Left hindlimb (tissue), 1 donor: Measurements from ENCODE around the gene PTPRK.

Experiments
- DNase-seq: peaks from one replicate; pipeline ENCODE4 v3.0.0-alpha.2; 2018

PTPRK gene

DNA sequence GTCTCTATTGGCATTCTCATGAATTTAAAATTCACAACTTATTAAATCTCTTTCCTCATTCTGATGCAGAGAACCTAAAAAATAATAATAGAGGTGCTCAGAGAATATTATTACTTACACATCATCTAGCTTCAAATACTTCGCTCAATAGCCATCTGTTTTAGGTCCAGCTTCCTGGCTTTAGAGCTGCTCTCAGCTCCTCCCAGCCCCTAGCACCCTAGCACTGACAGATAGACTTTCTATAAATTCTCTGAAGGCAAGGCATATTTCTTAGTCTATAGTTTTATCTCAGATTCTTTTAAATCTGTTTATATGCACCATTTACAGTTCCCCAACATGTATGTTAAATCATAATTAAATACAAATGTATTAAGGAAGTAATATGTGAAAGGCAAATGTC is 281.3 kb downstream of the PTPRK start:
- no peak for DNase-seq

DNA sequence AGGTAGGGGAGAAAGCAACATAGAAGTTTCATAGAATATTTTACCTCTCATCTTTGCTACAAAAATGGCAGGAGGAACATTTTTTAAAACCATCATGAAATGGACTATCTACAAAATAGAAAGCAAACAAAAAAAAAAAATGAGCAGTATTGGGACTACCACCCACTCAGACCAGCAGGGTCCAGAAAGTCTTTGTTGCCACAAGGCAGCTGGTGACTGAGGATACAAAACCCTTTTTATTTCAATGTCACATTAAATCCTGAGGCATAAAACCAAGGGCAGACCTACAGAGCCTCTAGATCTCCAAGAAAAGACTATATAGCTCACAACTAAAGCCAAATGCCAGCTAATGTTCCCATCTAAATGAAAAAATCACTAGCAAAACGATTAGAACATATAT is 282.2 kb downstream of the PTPRK start:
- no peak for DNase-seq

DNA sequence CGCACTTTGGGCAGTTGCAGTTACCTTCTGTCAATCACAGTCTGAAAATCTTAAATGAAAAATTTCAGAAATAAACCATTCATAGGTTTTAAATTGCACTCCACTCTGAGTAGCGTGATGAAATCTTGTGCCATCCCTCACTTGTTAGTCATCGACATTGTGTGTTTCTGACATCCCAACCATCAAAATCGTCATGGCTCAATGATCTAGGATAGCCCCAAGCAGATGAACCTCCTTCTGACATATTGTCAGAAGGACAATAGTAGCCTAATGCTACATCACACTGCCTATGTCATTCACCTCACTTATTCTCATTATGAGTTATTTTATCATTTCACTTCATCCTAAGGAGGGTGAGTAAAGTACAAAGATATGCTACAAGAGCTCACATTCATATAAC is 284.8 kb downstream of the PTPRK start:
- DNase-seq: no peak

DNA sequence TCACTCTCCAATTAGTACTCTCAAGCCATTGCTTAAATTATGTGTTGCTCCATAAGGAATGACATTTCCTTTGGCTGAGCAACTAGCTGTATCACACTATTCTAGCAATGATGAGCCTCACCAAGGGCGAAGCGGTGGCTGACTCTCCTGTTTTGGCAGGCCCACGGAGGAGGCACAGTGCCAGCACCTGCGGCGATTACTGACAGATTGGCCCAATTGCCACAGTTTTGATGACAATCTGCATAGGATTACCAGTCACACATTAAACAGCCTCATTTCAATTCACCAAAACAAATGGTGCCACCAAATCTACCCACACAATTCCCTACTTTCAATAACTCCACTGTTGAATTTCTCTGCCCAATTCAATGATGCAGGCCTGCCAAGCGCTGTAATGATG is 286.9 kb downstream of the PTPRK start:
- DNase-seq: no peak

DNA sequence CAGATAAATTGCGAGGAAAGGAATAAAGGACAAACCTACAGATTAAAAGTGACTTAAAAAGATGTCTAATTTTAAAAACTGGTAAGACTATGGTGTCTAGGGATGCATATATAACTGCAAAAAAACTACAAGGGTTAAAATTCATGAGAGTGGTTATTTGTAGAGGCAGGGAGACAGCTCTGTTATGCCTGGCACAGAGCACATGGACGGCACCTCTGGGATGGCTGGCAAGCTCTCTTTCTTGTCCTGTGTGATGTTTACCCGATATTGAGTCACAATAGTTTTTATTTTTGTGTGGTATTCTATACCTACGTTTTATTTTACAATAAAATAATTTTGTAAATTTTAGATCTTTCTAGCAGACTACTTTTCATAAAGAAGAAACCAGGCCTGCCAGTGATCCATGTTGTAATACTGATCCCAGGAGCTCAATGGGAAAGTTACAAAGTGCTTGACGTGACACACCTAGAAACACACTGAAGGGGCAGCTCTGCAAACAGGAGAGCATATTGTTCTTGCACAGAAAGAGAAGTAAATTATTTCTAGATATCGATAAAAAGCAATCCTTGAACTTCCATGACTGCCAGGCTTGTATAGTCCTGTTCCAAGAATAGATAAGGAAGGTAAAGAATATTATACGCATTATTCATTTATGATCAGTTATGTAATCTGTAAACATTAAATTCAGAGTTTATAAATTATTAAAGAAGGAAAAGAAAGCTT is 290.0 kb downstream of the PTPRK start:
- no peak for DNase-seq

DNA sequence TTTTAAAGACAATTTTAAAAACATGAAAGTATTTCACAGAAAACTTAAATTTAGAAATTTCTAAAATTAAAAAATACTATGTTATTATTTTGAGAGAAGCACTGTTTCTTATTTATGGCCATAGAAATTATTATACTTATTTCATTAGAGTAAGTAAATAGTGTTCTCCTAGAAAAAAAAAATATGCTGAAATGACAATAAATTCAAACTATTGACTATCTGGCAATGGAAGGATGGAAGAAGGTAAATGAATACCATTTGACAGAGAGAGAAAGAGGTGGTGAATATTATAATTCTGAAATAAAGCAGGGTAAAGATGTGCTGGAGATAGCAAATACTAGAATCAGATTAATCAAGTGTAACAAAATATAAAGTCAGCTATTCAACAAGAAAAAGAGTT is 294.8 kb downstream of the PTPRK start:
- no peak for DNase-seq

DNA sequence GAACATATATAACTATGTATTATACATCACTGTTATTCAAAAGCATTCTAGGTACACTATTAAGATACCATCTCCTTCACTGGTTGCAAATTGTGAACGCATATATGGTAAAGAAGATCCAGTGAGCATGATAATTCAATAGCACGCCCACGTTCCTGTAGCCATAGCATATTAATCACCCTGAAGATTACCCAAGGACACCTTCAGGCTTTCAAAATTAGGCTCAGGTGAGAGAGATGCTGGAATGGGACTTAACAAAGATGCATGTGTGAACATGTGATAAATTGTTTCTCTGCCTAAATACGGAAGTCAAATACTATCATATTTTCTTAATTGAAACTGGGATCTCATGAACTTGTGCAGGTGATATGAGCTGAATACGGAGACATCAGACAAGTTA is 303.5 kb downstream of the PTPRK start:
- DNase-seq: no peak

DNA sequence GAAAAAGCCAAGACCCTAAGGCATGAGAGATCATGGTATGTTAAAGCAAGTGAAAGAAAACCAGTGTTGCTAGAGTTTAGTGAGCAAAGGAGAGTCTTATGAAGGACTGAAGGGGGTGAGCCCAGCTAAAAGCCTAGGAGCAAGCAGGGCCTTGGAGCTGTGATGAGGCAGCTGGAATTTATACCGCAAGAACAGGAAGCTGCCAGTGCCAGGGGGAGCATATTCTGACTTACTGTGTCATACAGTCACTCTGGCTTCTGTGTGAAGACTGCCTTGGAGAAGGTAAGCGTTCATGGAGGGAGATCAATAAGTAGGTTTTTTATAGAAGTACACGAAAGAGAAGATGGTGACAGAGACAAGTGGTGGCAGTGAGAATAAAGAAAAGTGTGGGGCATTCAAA is 310.6 kb downstream of the PTPRK start:
- DNase-seq: no peak

DNA sequence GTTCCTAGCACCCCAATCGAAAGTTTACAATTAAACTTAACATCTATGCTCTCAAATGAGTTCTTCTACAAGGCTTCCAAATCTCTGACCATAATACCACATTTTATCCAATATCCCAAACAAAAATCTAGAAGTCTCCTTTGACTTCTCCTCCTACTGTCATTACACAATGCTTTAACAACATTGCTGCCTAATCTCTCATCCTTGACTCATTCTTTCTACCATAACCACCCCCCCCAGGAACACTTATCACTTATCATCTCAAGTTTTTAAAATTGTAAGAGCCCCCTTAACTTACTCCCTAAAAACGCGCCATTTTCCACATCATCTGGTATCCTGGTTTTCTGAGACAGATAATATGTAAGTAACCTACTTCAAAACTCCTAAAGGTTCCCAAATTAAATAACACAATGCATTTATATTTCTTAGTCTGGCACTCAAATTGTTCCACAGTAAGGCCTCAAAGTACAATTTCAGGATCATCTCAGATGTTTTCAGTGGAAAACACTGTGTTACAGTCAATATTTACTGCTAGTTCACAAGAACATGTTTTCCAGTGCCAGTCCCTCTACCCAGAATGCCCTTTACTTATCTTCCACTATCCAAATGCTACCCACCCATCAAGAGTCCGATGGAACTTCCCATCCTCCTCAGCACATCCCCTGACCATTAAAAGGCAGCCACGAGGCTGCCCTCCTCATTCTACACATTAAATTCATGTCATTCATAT is 311.4 kb downstream of the PTPRK start:
- no peak for DNase-seq

DNA sequence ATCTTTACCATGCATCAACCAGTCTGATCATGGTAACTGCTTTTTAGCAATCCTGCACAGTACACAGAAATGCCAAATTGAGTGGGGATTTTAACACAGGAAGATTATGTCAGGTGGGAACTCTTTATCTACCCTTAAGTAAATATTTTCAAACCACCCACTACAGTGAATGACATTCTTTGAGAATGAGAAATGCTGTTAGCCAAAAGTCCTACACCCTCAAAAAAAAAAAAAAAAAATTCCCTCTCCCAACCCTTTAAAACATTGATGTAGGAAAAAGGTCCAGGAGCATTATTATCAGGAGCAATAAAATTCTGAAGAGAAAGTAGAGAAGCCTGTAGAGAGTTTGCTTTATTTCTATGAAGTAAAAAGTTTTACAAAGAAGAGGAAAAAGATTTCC is 312.3 kb downstream of the PTPRK start:
- DNase-seq: no peak

DNA sequence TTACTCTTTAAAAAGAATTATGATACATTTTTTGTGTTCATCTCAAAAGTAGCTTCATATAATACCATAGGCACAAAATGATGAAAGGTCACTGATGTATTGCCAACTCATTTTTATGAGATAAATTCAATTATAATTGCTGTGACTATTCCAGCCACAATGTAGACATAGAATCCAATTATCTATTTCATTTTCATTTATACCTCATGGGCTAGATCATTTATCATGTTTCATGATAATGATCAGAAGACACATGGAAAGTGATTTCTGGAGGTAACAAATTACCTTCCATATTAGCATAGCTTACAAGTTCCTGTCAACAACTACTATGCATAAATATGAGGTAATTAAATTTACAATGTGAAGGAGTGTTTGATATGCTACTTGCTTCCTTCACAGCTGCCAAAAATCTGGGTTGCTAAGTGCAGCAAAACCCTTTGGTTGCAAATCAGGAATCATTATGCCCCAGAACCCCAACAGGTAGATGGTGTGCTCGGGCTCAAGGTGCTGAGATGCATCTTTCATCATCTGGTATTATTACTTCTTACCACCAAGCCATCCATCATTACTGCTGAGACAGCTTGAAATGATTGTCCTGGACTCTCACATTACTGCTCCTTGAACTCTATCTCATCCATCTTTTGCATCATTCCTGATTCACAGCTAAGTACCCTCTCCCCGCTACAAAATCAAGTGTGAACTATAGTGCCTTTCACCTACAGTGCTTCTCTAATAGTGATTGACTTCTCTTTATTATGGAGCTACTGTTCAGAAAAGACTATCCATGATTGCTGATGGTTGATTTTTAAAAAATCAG is 313.6 kb downstream of the PTPRK start:
- DNase-seq: no peak

DNA sequence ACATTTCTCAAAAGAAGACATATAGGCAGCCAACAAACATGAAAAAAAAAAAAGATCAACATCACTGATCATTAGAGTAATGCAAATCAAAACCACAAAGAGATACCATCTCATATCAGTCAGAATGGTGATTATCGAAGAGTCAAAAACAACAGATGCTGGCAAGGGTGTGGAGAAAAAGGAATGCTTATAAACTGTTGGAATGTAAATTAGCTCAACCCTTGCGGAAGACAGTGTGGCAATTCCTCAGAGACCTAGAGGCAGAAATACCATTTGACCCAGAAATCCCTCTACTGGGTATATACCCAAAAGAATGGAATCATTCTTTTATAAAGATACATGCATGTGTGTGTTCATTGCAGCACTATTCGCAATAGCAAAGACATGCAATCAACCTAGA is 315.8 kb downstream of the PTPRK start:
- no peak for DNase-seq

DNA sequence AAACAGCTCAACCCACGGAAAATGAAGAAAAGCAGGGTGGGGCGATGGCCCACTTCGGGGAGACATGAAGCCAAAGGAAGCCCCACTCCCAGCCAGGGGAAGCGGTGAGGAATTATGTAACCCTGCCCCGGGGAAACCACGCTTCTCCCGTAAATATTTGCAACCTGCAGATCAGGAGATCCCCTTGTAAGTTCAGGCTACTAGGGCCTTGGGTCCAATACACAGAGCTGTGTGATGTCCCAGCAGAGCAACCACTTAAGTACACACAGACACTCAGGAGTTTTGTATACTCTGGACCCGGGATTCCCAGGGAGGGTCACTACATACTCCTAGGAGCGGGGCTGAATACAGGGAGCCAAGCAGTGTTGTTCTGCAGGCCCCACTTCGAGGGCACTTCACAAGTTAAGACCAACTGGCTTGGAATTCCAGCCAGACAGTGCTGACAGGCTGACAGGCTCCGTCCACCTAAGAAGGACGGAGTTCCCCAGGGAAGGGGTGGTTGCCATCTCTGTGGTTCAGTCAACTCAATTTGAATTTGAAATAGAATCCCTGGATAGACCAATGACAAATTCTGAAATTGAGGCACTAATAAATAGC is 318.1 kb downstream of the PTPRK start:
- DNase-seq: no peak

DNA sequence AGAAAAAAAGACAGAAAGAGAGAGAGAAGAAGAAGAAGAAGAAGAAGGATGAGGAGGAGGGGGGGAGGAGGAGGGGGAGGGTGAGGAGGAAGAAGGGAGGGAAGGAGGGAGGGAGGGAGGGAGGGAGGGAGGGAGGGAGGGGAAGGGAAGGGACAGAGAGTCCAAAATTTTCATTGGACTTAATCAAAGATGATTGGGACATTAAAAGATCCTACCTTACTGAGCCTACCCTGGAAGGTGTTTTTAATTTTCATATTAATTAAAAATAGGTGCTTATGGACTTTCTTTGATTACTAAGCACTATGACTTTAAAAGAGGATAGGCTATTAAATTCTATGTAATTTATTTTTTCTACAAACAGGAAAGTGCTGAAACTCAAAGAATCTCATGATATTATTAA is 319.6 kb downstream of the PTPRK start:
- no peak for DNase-seq

DNA sequence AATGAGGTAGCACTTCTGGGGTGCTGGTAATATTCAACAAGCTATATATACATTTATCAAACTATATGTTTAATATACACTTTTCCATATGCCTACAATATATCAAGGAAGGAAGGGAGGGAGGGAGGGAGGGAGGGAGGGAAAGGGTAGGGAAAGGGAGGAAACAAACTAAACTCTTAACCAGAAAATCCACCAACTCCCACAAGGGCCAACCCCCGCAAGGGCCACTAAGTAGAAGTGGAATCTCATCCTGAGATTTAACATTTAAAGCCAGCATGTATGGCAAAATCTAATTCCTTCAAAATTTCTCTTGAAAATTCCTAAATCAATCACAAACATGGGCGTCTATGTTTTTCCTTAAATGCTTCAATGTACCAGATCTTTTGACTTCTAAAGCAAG is 320.9 kb downstream of the PTPRK start:
- DNase-seq: no peak

DNA sequence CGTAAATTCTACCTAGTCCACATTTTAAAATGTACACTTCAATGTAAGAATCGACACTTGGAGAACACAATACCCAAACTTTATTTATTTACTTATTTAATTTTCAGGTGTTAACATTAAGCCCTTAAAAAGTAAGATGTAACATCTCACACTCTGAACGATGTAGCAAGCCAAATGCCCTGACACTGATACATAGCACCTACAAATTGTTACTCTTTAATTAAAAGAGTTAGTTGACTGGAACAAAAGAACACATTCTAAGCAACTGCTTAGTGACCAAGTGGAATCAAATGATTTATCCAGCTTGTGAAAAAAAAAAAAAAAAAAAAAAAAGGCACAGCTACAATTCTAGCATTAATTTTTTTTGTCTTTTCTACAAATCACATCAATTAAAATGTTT is 327.4 kb downstream of the PTPRK start:
- DNase-seq: no peak

DNA sequence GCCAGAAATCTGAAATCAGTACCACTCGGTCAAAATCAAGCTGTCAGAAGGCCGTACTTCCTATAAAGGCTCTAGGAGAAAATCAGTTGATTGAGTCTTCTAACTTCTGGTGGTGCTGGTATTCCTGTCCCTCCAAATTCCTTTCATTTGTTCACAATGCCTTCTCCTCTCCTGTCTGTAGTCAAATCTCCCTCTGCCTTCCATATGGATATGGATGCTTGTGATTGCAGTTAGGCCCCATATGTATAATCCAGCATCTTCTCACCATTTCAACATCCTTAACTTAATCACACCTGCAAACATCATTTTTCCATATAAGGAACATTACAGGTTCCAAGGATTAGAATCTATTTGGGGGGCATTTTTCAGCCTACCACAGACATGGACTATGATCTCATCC is 331.7 kb downstream of the PTPRK start:
- DNase-seq: no peak

DNA sequence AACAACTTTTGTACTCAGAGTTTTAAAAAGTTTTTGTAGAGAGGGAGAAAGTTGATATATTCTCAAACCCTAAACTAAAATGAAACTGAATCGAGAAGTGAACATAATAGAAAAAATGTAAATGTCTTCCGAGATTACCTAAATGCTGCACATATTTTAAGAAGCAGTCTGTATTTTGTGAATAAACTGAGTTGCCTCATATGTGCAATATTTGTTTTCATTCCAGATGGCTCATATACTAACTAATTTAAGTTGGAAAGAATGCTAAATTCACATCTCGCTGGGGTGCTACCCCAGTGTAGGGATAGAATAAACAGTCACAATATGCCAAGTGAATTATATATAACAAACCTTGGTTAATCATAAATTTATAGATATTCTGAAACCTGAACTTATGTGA is 333.7 kb downstream of the PTPRK start:
- no peak for DNase-seq

DNA sequence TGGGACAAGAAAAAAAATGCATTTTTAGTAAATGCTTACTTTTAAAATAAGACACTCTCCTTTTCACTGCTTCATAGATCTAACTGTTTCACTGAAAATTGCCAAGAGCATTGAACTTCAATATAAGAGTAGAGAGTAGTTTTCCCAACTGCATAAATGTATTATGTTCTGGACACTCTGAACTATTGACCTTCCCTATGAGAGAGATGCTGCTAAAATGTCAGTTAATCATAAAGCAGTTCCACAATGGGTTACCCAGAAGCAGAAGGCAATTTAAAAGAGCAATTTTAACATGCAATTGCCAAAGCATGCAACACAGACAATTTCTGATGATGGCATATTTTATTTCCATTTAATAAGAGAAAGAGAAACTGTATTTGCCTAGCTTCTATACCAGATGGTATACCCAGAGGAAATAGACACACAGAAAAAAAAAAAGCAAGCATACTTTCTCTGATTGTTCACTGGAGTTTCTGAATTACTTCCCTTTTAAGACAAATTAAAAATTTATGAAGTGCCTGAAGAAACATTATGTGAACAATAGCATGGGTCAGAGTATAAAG is 340.4 kb downstream of the PTPRK start:
- DNase-seq: no peak

DNA sequence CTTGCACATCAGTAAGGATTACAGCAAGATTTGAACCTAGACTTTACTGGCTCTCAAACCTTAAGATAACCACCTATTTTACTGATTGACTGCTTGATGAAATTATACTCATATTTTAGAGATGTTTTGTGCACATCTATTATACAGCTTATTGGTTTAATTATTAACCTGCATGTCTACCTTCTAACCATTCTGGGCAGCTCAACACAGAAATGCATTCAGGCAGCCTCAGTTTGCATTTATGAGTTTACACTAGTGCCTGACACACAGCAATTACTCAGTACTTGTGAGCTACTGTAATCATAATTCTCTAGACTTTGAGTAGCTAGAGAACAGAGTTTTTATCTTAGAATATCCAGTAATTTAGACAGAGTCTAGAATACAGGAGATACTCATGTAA is 345.7 kb downstream of the PTPRK start:
- no peak for DNase-seq

DNA sequence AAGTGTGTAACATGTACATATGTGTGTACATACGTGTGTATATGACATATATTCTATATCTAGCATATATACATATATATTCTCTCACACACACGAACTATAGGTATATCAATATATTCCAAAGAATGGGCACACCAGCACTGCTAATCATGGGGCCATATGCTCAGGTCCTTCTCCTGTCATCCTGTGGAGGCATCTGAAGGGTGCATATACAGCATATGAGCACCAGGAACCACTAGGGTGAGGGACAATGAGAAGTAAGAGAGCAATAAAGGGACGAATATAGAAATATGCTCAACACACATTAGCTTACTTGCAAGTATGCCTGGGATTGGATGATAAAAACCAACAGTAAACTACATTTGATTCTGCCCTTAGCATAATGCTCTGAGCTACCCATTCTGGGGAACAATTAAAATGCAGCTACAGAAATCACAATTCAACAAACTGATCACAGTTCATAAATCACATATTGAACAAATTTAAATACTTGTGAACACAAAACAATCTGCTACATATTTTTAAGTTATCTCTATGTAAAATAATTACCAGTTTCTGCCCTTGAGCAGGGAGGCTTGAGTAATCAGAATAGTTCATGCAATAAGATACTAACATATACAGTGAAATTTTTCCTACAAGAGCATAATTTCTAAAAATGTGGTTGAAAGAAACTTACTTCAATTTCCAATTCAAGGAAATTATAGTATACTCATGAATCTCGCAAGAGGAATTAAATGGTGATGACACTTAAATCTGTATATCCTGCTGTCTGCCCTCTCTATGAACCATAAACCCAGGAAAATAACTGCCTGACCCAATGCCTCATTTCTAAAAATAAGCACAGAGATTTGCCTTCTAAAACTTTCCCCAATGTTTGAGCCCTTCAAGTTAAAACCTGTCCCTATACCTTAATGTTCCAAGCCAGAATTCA is 347.4 kb downstream of the PTPRK start:
- no peak for DNase-seq

DNA sequence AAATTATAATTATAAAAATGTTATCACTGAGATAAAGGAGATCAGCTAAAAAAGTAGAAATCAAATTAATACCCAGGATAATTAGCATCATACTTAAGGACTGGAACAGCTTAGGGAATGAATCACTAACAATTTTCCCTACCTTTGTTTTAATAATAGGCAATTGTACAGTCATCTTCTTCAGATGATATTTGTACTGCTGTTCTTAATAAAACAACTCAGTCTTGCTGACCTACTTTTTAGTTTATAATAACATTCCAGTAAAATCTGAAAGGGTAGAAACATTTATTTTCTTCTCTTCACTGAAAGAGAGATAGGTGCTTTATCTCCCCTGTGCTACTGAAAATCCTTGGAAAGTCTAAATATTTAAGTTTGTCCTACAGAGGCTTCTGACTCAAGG is 348.3 kb downstream of the PTPRK start:
- DNase-seq: no peak
